H1 (cell line): ENCODE data around the gene JADE1. TPM values are rescaled to one million over a fixed set of nuclear protein-coding genes. Genes with fewer than 3 reads are reported as not detected.

Experiments used
- CEBPB ChIP-seq: IDR thresholded peaks from 2 replicates; pipeline ENCODE4 v1.6.1; 2012; ENCODE audit warnings: low read depth, low read length
- HDAC6 ChIP-seq: IDR thresholded peaks from one replicate; pipeline ENCODE4 v1.7.1; 2012; ENCODE audit warnings: low read depth, mild to moderate bottlenecking, inconsistent platforms, low read length, moderate library complexity
- SP2 ChIP-seq: IDR thresholded peaks from 2 replicates; pipeline ENCODE4 v1.6.1; 2012; ENCODE audit warnings: mild to moderate bottlenecking, low read length, inconsistent platforms
- polyA plus RNA-seq, 7 experiments: library from polyadenylated mRNA; depleted of rRNA in 3 of 7; stranded (reverse) in 5 of 7; unstranded in 2 of 7; fragments of >200 nt in 5 of 7; fragments of 200-250 nt in 2 of 7; gene quantifications; 1 replicate in 5 of 7; 2 replicates in 1 of 7; 4 replicates in 1 of 7; pipeline versions ENCODE4 v1.2.1 to v1.2.3, GENCODE V29; 2011 to 2013; ENCODE audit warnings: missing spikeins in 2 of 7, mixed read lengths in 2 of 7
- total RNA-seq: library from RNA; stranded (reverse); fragmentation: NEBNext Ultra II Directional; extraction: Animal tissue kit (Norgen Biotek cat#: 25700); gene quantifications from 2 replicates; pipeline ENCODE4 v1.2.1, GENCODE V29; 2021
- TF ChIP-seq, protein P1 (sequence below): IDR thresholded peaks from 2 replicates; pipeline ENCODE4 v1.6.1; 2012; ENCODE audit warnings: low read length, inconsistent platforms

Gene JADE1
- total and polyA plus RNA-seq, 2 of the 8 experiments (the other 6 are each of a cell fraction or from before 2014, with no cell fraction given), result 37.7 to 213 TPM

DNA sequence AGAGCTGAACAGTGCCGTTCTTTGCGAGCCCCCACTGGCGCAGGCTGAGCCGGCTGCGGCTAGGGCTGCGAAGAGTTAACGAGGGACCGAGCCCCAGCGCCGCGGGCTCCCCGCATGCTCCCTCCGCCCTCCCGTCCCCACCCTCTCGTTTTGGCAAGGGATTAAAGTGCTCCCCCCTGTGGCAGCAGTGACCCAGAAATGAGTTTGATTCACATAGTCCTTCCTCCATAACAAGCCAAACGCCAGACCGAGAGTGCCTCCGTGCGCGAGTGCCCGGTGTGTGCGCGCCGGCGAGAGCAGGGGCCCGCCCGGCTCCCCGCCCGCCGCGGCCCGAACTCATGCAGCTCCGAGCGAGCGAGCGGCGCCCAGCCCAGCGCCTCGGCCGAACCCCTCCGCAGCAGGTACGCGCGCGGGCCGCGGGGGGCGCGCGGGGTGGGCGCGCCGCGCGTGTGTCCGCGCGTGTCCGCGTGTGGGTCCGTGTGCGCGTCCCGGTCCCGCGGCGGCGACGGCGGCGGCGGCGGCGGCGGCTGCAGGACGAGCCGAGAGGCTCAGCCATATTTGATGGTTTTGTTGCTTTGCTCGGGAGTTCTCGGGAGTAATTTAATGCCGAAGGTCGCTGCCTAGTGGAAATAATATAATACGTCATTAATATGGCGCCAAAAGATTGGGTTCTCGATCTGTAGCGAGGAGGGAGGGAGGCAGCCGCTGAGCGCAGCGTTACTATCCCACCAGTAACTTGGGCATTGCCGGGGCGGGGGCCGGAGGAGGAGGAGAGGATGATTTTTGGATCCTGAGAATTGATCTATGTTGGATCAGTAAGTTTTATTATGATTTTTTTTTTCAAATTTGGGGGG is at the start of gene JADE1 (continued):
- TF ChIP-seq CEBPB (no peak), SP2 (no peak), HDAC6 (no peak)
- TF ChIP-seq, protein P1, sequence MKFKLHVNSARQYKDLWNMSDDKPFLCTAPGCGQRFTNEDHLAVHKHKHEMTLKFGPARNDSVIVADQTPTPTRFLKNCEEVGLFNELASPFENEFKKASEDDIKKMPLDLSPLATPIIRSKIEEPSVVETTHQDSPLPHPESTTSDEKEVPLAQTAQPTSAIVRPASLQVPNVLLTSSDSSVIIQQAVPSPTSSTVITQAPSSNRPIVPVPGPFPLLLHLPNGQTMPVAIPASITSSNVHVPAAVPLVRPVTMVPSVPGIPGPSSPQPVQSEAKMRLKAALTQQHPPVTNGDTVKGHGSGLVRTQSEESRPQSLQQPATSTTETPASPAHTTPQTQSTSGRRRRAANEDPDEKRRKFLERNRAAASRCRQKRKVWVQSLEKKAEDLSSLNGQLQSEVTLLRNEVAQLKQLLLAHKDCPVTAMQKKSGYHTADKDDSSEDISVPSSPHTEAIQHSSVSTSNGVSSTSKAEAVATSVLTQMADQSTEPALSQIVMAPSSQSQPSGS, result no peak
